ENCODE measurements around the gene MIPOL1. TPM values are rescaled to one million over a fixed set of nuclear protein-coding genes. Genes with fewer than 3 reads are reported as not detected.

The MIPOL1 gene
- total and polyA plus RNA-seq, 2 of the 4 experiments (the other 2 are of a cell fraction), result 2.7 to 5.9 TPM

DNA sequence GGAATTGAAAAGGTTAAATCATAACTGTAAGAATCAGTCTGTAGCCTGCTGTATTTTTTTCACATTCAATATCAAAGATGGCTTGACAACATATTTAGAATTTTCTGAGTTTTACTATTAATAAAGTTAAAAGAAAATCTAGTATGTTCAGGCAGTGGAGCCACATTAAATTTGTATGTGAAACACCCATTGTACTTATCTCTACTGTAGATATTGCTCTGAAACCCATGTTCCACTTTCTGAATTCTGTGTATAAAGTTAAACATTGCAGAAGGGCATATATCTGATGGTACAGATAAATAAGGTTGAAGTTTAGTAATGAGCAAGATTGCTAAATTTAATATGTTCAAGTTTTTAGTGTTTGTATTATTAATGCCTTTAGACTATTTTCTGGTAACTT is 224.6 kb downstream of the MIPOL1 start:
- Histone ChIP-seq H3K56ac (ENCODE audit: extremely low read depth, insufficient read depth, low read length) (no peak overlapping the region), H4K20me1 (ENCODE audit: insufficient read depth, low read length) (no peaks in the 10 kb centered on the region), H2BK20ac (ENCODE audit: low read depth, low read length) (no peak overlapping the region), H3K18ac (ENCODE audit: low read depth, low read length) (no peak overlapping the region), H2AFZ (replicated peaks; ENCODE audit: low read length, poor library complexity) (no peak overlapping the region), H3K4me3 (ENCODE audit: insufficient read depth, low read depth, low read length) (no peak overlapping the region), H3K23ac (ENCODE audit: low read depth, low read length) (no peak overlapping the region), H3K4me2 (ENCODE audit: low read depth, low read length) (no peak overlapping the region), H2BK120ac (ENCODE audit: low read depth, low read length) (no peak overlapping the region), H2AK9ac (replicated peaks; ENCODE audit: low read depth, low read length, poor library complexity) (no peak overlapping the region), H3K27me3 (ENCODE audit: control insufficient read depth, insufficient read depth, low read length) (no peaks in the 10 kb centered on the region), H2AK5ac (ENCODE audit: low read depth, low read length) (no peak overlapping the region), H3K27ac (ENCODE audit: insufficient read depth, low read length) (no peak overlapping the region), H4K91ac (ENCODE audit: insufficient read depth, low read depth, low read length) (no peak overlapping the region), H3K36me3 (ENCODE audit: control insufficient read depth, insufficient read depth, low read length) (no peaks in the 10 kb centered on the region), H4K8ac (ENCODE audit: low read depth in 2 of 2, low read length in 2 of 2) (no peak overlapping the region), H4K5ac (ENCODE audit: low read depth, low read length) (no peak overlapping the region), H3K9ac (ENCODE audit: low read depth, low read length) (no peak overlapping the region), H3K4ac (ENCODE audit: low read depth, low read length) (no peak overlapping the region), H3K9me1 (ENCODE audit: insufficient read depth, low read length) (no peaks in the 10 kb centered on the region), H3K79me1 (ENCODE audit: low read depth in 1 of 2, low read length in 2 of 2) (no peaks in the 10 kb centered on the region), H3K9me3 (ENCODE audit: control insufficient read depth, insufficient read depth, low read length) (no peaks in the 10 kb centered on the region), H2BK15ac (ENCODE audit: low read depth, low read length) (no peak overlapping the region), H3K4me1 (ENCODE audit: control insufficient read depth, insufficient read depth, low read length) (no peaks in the 10 kb centered on the region), H3K14ac (replicated peaks; ENCODE audit: low read depth, low read length) (no peak overlapping the region), H2BK5ac (ENCODE audit: low read depth, low read length, poor library complexity, severe bottlenecking) (no peak overlapping the region)
- ATAC-seq (ENCODE audit: low read depth) (no peak), DNase-seq (no peak)
- TF ChIP-seq RCOR1 (IDR thresholded peaks at IDR 0.05; ENCODE audit: insufficient replicate concordance, low read length) (no peak), MAZ (IDR thresholded peaks at IDR 0.05; ENCODE audit: borderline replicate concordance, low read depth, low read length) (no peak), CHD1 (IDR thresholded peaks at IDR 0.05; ENCODE audit: low read depth, low read length) (no peak), CTCF (conservative IDR thresholded peaks at IDR 0.05; ENCODE audit: low read depth, low read length) (no peak), SMC3 (IDR thresholded peaks at IDR 0.05; ENCODE audit: low read depth, low read length) (no peak), RFX5 (IDR thresholded peaks at IDR 0.05; ENCODE audit: low read depth, low read length) (no peak), NFE2L2 (IDR thresholded peaks at IDR 0.05; ENCODE audit: low read depth, low read length) (no peak), MXI1 (IDR thresholded peaks at IDR 0.05; ENCODE audit: borderline replicate concordance, low read depth, low read length) (no peak), MAFK (IDR thresholded peaks at IDR 0.05; ENCODE audit: low read depth, low read length) (no peak), FOS (IDR thresholded peaks at IDR 0.05; ENCODE audit: low read depth, low read length) (no peak), POLR2A (IDR thresholded peaks at IDR 0.05; ENCODE audit: low read depth, low read length) (no peak), BHLHE40 (IDR thresholded peaks at IDR 0.05; ENCODE audit: low read depth, low read length) (no peak), RAD21 (IDR thresholded peaks at IDR 0.05; ENCODE audit: low read length) (no peak)
- TF ChIP-seq, protein P1, sequence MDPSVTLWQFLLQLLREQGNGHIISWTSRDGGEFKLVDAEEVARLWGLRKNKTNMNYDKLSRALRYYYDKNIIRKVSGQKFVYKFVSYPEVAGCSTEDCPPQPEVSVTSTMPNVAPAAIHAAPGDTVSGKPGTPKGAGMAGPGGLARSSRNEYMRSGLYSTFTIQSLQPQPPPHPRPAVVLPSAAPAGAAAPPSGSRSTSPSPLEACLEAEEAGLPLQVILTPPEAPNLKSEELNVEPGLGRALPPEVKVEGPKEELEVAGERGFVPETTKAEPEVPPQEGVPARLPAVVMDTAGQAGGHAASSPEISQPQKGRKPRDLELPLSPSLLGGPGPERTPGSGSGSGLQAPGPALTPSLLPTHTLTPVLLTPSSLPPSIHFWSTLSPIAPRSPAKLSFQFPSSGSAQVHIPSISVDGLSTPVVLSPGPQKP (IDR thresholded peaks at IDR 0.05; ENCODE audit: borderline replicate concordance, low read depth, low read length), result no peak
- in situ Hi-C loops (cut with MboI; ENCODE audit: low sequenced_read_pairs) (no loop called here), dilution Hi-C loops (cut with HindIII; ENCODE audit: low sequenced_read_pairs, unreplicated experiment) (no loop called here), intact Hi-C loops (cut with micrococcal nuclease) (loop anchor here (5.0 kb wide), 1 partner anchor 155 kb away; no protein-coding TSS in a partner anchor)
- ChIA-PET POLR2A (ENCODE audit: unreplicated experiment) (no interaction called here), CTCF (no interaction called here)
- BruUV-seq (replicated peaks), result no TSS peak
